ENCODE results near the gene KDM8.
"Not testable (repeated sequence)": the region's sequence is repeated elsewhere in the genome, so short reads cannot be mapped to it uniquely, and the experiment has no call there.

The KDM8 gene

GRCh38 chr16:27207121-27207520 is 3.8 kb downstream of the KDM8 start:
- H3K9ac ChIP-seq (ENCODE audit: low read depth, low read length, poor library complexity); H3K27ac ChIP-seq (replicated peaks; ENCODE audit: low read length); H2BK12ac ChIP-seq (ENCODE audit: low read length); H4K8ac ChIP-seq (ENCODE audit: low read depth, low read length); H3K14ac ChIP-seq (ENCODE audit: low read length); H3K4ac ChIP-seq (ENCODE audit: low read length); H2BK120ac ChIP-seq (ENCODE audit: low read depth, low read length); H3K18ac ChIP-seq (ENCODE audit: low read length); H3K4me1 ChIP-seq (ENCODE audit: control insufficient read depth in 2 of 2, insufficient read depth in 1 of 2, low read depth in 1 of 2, low read length in 2 of 2); H3K27me3 ChIP-seq (ENCODE audit: control insufficient read depth in 3 of 3, insufficient read depth in 3 of 3, low read depth in 1 of 3, low read length in 3 of 3); H3K4me2 ChIP-seq (ENCODE audit: insufficient read depth, low read length, poor library complexity, severe bottlenecking); H2BK5ac ChIP-seq (ENCODE audit: low read length); H3K23ac ChIP-seq (ENCODE audit: low read depth, low read length, poor library complexity); H3K4me3 ChIP-seq (ENCODE audit: low read length in 2 of 2); H2AFZ ChIP-seq (ENCODE audit: low read length); H3K79me1 ChIP-seq (ENCODE audit: low read depth, low read length); H3K9me3 ChIP-seq (replicated peaks in 1 of 2; ENCODE audit: control insufficient read depth in 2 of 2, insufficient read depth in 1 of 2, low read depth in 1 of 2, low read length in 2 of 2); H2AK5ac ChIP-seq (ENCODE audit: low read depth, low read length); H2BK15ac ChIP-seq (ENCODE audit: low read length); DNase-seq (ENCODE audit: low spot score); H4K91ac ChIP-seq (ENCODE audit: low read depth, low read length, poor library complexity): not testable (repeated sequence)
- H3K36me3 ChIP-seq (replicated peaks in 1 of 2; ENCODE audit: control insufficient read depth in 2 of 2, insufficient read depth in 2 of 2, low read length in 2 of 2) = peaks cover 7 to 19% of the 10 kb centered on the region in 2 donors
- no CpG with 5 or more reads among the region's 10 CpGs for WGBS, 2 donors (ENCODE audit: extremely low coverage in 2 of 2, insufficient read length in 2 of 2, insufficient replicate concordance in 1 of 2)

- H3K23ac ChIP-seq (ENCODE audit: low read depth, low read length, poor library complexity) = no peak overlapping the region
- H2BK120ac ChIP-seq (ENCODE audit: low read depth, low read length) = no peak overlapping the region
- no peaks in the 10 kb centered on the region for H3K79me1 ChIP-seq (ENCODE audit: low read depth, low read length)
- H3K4me3 ChIP-seq (ENCODE audit: low read length in 2 of 2) = no peak overlapping the region
- H3K36me3 ChIP-seq (replicated peaks in 1 of 2; ENCODE audit: control insufficient read depth in 2 of 2, insufficient read depth in 2 of 2, low read length in 2 of 2) = peaks cover 7 to 22% of the 10 kb centered on the region in 2 donors
- H4K91ac ChIP-seq (ENCODE audit: low read depth, low read length, poor library complexity) = no peak overlapping the region
- H2AK5ac ChIP-seq (ENCODE audit: low read depth, low read length) = no peak overlapping the region
- H3K18ac ChIP-seq (ENCODE audit: low read length) = no peak overlapping the region
- no peak overlapping the region for H3K14ac ChIP-seq (ENCODE audit: low read length)
- no peak for DNase-seq (ENCODE audit: low spot score)
- WGBS, 2 donors (ENCODE audit: extremely low coverage in 2 of 2, insufficient read length in 2 of 2, insufficient replicate concordance in 1 of 2) = no CpG with 5 or more reads among the region's 8 CpGs
- no peak overlapping the region for H4K8ac ChIP-seq (ENCODE audit: low read depth, low read length)
- H3K9me3 ChIP-seq (replicated peaks in 1 of 2; ENCODE audit: control insufficient read depth in 2 of 2, insufficient read depth in 1 of 2, low read depth in 1 of 2, low read length in 2 of 2) = no peaks in the 10 kb centered on the region
- no peak overlapping the region for H2AFZ ChIP-seq (ENCODE audit: low read length)
- H2BK12ac ChIP-seq (ENCODE audit: low read length) = no peak overlapping the region
- H2BK15ac ChIP-seq (ENCODE audit: low read length) = no peak overlapping the region
- H2BK5ac ChIP-seq (ENCODE audit: low read length) = no peak overlapping the region
- no peak overlapping the region for H3K4ac ChIP-seq (ENCODE audit: low read length)
- peaks cover 2 to 3% of the 10 kb centered on the region in 2 donors for H3K4me1 ChIP-seq (ENCODE audit: control insufficient read depth in 2 of 2, insufficient read depth in 1 of 2, low read depth in 1 of 2, low read length in 2 of 2)
- H3K27me3 ChIP-seq (ENCODE audit: control insufficient read depth in 3 of 3, insufficient read depth in 3 of 3, low read depth in 1 of 3, low read length in 3 of 3) = no peaks in the 10 kb centered on the region
- no peak overlapping the region for H3K4me2 ChIP-seq (ENCODE audit: insufficient read depth, low read length, poor library complexity, severe bottlenecking)
- H3K9ac ChIP-seq (ENCODE audit: low read depth, low read length, poor library complexity) = no peak overlapping the region
- no peak overlapping the region for H3K27ac ChIP-seq (replicated peaks; ENCODE audit: low read length)
Measured at GRCh38 chr16:27208081-27208680, 4.9 kb downstream of the KDM8 start.

DNA sequence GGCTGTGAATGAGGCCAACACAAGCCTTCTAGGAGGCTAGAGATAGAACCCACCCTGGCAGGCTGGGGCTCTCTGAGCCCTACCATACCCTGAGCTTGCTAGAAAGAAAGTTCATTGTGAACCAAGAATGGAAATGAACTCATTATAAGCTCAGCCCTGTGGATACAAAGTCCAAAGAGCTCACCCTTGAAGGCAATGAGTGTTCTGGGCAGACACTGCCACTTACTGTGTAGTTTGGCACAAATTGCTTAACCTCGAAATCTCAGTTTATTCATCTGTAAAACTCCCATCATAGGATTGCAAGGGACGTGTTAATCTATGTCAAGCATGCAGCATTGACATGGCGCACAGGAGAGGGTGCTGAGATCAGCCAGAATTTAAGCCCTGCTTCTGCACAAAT is 5.5 kb downstream of the KDM8 start:
- Histone ChIP-seq H3K9ac (ENCODE audit: low read depth, low read length, poor library complexity) (no peak overlapping the region), H3K4me1 (ENCODE audit: control insufficient read depth in 2 of 2, insufficient read depth in 1 of 2, low read depth in 1 of 2, low read length in 2 of 2) (peaks cover 2 to 3% of the 10 kb centered on the region in 2 donors), H3K27ac (replicated peaks; ENCODE audit: low read length) (no peak overlapping the region), H2AFZ (ENCODE audit: low read length) (no peak overlapping the region), H4K8ac (ENCODE audit: low read depth, low read length) (no peak overlapping the region), H2BK15ac (ENCODE audit: low read length) (no peak overlapping the region), H2AK5ac (ENCODE audit: low read depth, low read length) (no peak overlapping the region), H3K23ac (ENCODE audit: low read depth, low read length, poor library complexity) (no peak overlapping the region), H2BK120ac (ENCODE audit: low read depth, low read length) (no peak overlapping the region), H4K91ac (ENCODE audit: low read depth, low read length, poor library complexity) (no peak overlapping the region), H2BK12ac (ENCODE audit: low read length) (no peak overlapping the region), H3K27me3 (ENCODE audit: control insufficient read depth in 3 of 3, insufficient read depth in 3 of 3, low read depth in 1 of 3, low read length in 3 of 3) (no peaks in the 10 kb centered on the region), H3K36me3 (replicated peaks in 1 of 2; ENCODE audit: control insufficient read depth in 2 of 2, insufficient read depth in 2 of 2, low read length in 2 of 2) (peaks cover 7 to 24% of the 10 kb centered on the region in 2 donors), H3K79me1 (ENCODE audit: low read depth, low read length) (no peaks in the 10 kb centered on the region), H3K4me2 (ENCODE audit: insufficient read depth, low read length, poor library complexity, severe bottlenecking) (no peak overlapping the region), H3K18ac (ENCODE audit: low read length) (no peak overlapping the region), H3K4me3 (ENCODE audit: low read length in 2 of 2) (no peak overlapping the region), H2BK5ac (ENCODE audit: low read length) (no peak overlapping the region), H3K14ac (ENCODE audit: low read length) (no peak overlapping the region), H3K9me3 (replicated peaks in 1 of 2; ENCODE audit: control insufficient read depth in 2 of 2, insufficient read depth in 1 of 2, low read depth in 1 of 2, low read length in 2 of 2) (no peaks in the 10 kb centered on the region), H3K4ac (ENCODE audit: low read length) (no peak overlapping the region)
- no peak for DNase-seq (ENCODE audit: low spot score)
- WGBS, 2 donors (ENCODE audit: extremely low coverage in 2 of 2, insufficient read length in 2 of 2, insufficient replicate concordance in 1 of 2) = no CpG with 5 or more reads among the region's 3 CpGs

- Histone ChIP-seq H2BK120ac (ENCODE audit: low read depth, low read length) (no peak overlapping the region), H3K27me3 (ENCODE audit: control insufficient read depth in 3 of 3, insufficient read depth in 3 of 3, low read depth in 1 of 3, low read length in 3 of 3) (no peaks in the 10 kb centered on the region), H2BK15ac (ENCODE audit: low read length) (no peak overlapping the region), H3K9me3 (replicated peaks in 1 of 2; ENCODE audit: control insufficient read depth in 2 of 2, insufficient read depth in 1 of 2, low read depth in 1 of 2, low read length in 2 of 2) (no peaks in the 10 kb centered on the region), H3K4me3 (ENCODE audit: low read length in 2 of 2) (no peak overlapping the region), H4K91ac (ENCODE audit: low read depth, low read length, poor library complexity) (no peak overlapping the region), H2BK5ac (ENCODE audit: low read length) (no peak overlapping the region), H4K8ac (ENCODE audit: low read depth, low read length) (no peak overlapping the region), H2AFZ (ENCODE audit: low read length) (no peak overlapping the region), H3K14ac (ENCODE audit: low read length) (no peak overlapping the region), H3K27ac (replicated peaks; ENCODE audit: low read length) (no peak overlapping the region), H3K9ac (ENCODE audit: low read depth, low read length, poor library complexity) (no peak overlapping the region), H3K36me3 (replicated peaks in 1 of 2; ENCODE audit: control insufficient read depth in 2 of 2, insufficient read depth in 2 of 2, low read length in 2 of 2) (peaks cover 9 to 26% of the 10 kb centered on the region in 2 donors), H3K4me2 (ENCODE audit: insufficient read depth, low read length, poor library complexity, severe bottlenecking) (no peak overlapping the region), H3K4me1 (ENCODE audit: control insufficient read depth in 2 of 2, insufficient read depth in 1 of 2, low read depth in 1 of 2, low read length in 2 of 2) (no peaks in the 10 kb centered on the region), H3K79me1 (ENCODE audit: low read depth, low read length) (no peaks in the 10 kb centered on the region), H3K4ac (ENCODE audit: low read length) (no peak overlapping the region), H3K23ac (ENCODE audit: low read depth, low read length, poor library complexity) (no peak overlapping the region), H2AK5ac (ENCODE audit: low read depth, low read length) (no peak overlapping the region), H2BK12ac (ENCODE audit: low read length) (no peak overlapping the region), H3K18ac (ENCODE audit: low read length) (no peak overlapping the region)
- no CpG with 5 or more reads among the region's 8 CpGs for WGBS, 2 donors (ENCODE audit: extremely low coverage in 2 of 2, insufficient read length in 2 of 2, insufficient replicate concordance in 1 of 2)
- no peak for DNase-seq (ENCODE audit: low spot score)
Measured at GRCh38 chr16:27209591-27209990, 6.3 kb downstream of the KDM8 start.
